ENCODE data around the gene SEC61A2. TPM values are rescaled to one million over a fixed set of nuclear protein-coding genes. Genes with fewer than 3 reads are reported as not detected.
"Not testable (repeated sequence)": the region's sequence is repeated elsewhere in the genome, so short reads cannot be mapped to it uniquely, and the experiment has no call there.

The SEC61A2 gene
- polyA plus RNA-seq, 1 donor = 10.1 TPM

DNA sequence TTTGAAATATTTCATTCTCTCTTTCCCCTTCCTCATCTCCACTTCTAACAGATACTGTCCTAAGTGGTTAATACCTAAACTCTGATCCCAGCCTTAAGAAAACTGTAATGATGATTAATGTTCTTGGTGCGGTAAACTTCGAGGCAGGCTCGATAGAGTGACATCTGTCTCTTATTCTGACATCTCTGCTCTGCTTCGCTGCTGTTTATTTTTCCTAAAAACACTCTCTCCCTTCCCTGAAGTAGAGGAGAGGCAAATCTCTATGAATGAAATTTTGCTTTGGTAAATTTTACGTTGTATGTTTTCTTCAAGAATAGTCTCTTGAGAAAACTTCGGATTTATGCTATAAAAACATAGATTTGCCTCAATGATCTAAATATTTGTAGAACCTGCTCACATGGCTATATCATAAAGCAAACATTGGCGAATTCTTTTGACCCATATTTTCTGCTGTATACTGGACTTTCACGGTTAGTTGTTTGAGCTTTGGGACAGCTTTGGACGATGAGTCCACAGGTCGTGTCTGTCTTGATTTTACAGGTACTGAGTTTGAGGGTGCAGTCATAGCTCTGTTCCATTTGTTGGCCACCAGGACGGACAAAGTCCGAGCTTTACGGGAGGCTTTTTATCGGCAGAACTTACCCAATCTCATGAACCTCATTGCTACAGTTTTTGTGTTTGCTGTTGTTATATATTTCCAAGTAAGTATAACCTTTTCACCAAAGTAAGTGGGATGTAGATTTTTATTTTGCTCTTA lies 27.1 kb downstream of the SEC61A2 start:
- Histone ChIP-seq H3K4me1 (ENCODE audit: control insufficient read depth, insufficient read depth, low read length) (no peaks in the 10 kb centered on the region), H3K4me3 (ENCODE audit: low read length) (no peak overlapping the region), H3K27ac (ENCODE audit: low read length) (no peak overlapping the region), H3K36me3 (ENCODE audit: control insufficient read depth, insufficient read depth, low read length) (peaks cover 24% of the 10 kb centered on the region), H3K9me3 (ENCODE audit: control insufficient read depth, low read depth, low read length) (no peaks in the 10 kb centered on the region), H3K27me3 (ENCODE audit: control insufficient read depth, insufficient read depth, low read length) (no peaks in the 10 kb centered on the region)
- 50% methylated on average over 2 of the region's 14 CpGs for WGBS (ENCODE audit: insufficient coverage, low lambda C conversion rate)
- peak; percentile 51 to 55 for DNase-seq

DNA sequence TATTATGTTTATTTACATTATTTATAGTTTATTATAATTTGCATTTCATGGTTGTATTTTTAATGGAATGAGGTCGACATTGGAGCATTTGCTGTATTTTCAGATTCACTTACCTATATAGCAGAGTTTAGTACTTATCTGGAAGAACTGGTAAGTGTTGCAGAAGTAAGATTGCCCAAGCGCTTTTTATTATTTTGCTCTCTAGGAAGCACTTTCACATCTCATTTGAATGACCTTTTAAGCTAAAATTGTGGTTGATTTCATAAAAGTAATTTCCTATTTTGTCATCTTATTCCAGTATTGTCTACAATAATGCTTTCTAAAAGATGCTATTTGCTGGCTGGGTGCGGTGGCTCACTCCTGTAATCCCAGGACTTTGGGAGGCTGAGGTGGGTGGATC lies 28.6 kb downstream of the SEC61A2 start:
- Histone ChIP-seq H3K4me1 (ENCODE audit: control insufficient read depth, insufficient read depth, low read length) (no peaks in the 10 kb centered on the region), H3K4me3 (ENCODE audit: low read length) (no peak overlapping the region), H3K27me3 (ENCODE audit: control insufficient read depth, insufficient read depth, low read length) (no peaks in the 10 kb centered on the region), H3K27ac (ENCODE audit: low read length) (no peak overlapping the region), H3K9me3 (ENCODE audit: control insufficient read depth, low read depth, low read length) (no peaks in the 10 kb centered on the region), H3K36me3 (ENCODE audit: control insufficient read depth, insufficient read depth, low read length) (peaks cover 35% of the 10 kb centered on the region)
- 93% methylated on average over 2 of the region's 3 CpGs for WGBS (ENCODE audit: insufficient coverage, low lambda C conversion rate)
- DNase-seq = no peak

DNA sequence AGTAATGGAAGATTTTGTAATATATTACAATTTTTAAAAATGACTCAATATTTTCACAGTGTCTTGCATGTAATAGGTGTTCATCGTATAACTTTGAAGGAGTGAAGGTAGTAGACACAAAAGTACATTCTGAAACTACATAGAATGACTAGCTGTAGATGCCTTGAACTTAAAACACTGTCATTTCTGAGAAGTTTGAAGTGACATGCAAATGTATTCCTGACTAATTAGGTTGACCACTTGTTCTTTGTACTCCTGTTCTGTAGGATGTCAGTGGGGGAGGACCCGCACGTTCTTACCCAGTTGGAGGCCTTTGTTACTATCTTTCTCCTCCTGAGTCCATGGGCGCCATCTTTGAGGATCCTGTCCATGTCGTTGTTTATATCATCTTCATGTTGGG lies 31.2 kb downstream of the SEC61A2 start:
- 100% methylated on average over 2 of the region's 5 CpGs for WGBS (ENCODE audit: insufficient coverage, low lambda C conversion rate)
- peaks cover 46% of the 10 kb centered on the region for H3K36me3 ChIP-seq (ENCODE audit: control insufficient read depth, insufficient read depth, low read length)

DNA sequence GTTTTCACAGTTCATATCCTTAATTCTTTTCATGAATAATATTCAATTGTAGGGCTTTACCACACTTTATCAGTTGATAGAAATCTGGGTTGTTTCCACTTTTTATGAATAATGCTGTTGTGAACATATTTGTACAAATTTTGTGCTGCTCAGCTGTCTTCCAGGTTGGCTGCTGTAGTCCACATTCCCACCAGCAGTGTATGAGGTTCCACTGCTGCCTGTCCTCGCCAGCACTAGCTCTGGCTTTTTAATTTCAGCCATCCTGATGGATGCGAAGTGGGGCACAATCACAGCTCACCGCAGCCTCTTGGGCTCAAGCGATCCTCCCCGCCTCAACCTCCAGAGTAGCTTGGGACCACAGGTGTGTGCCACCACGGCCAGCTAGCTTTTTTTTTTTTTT lies 33.5 kb downstream of the SEC61A2 start:
- Histone ChIP-seq H3K36me3 (ENCODE audit: control insufficient read depth, insufficient read depth, low read length) (peaks cover 58% of the 10 kb centered on the region), H3K27me3 (ENCODE audit: control insufficient read depth, insufficient read depth, low read length) (no peaks in the 10 kb centered on the region), H3K4me3 (ENCODE audit: low read length) (no peak overlapping the region), H3K9me3 (ENCODE audit: control insufficient read depth, low read depth, low read length) (no peaks in the 10 kb centered on the region), H3K27ac (ENCODE audit: low read length) (no peak overlapping the region), H3K4me1 (ENCODE audit: control insufficient read depth, insufficient read depth, low read length) (no peaks in the 10 kb centered on the region)
- no peak for DNase-seq
- WGBS (ENCODE audit: insufficient coverage, low lambda C conversion rate) = no CpG with 5 or more reads among the region's 6 CpGs

More for the DNA sequence above, 31.2 kb downstream of the SEC61A2 start:
- no peaks in the 10 kb centered on the region for H3K9me3 ChIP-seq (ENCODE audit: control insufficient read depth, low read depth, low read length)
- no peak overlapping the region for H3K4me3 ChIP-seq (ENCODE audit: low read length)
- no peaks in the 10 kb centered on the region for H3K4me1 ChIP-seq (ENCODE audit: control insufficient read depth, insufficient read depth, low read length)
- H3K27me3 ChIP-seq (ENCODE audit: control insufficient read depth, insufficient read depth, low read length) = no peaks in the 10 kb centered on the region
- H3K27ac ChIP-seq (ENCODE audit: low read length) = no peak overlapping the region
- no peak for DNase-seq

DNA sequence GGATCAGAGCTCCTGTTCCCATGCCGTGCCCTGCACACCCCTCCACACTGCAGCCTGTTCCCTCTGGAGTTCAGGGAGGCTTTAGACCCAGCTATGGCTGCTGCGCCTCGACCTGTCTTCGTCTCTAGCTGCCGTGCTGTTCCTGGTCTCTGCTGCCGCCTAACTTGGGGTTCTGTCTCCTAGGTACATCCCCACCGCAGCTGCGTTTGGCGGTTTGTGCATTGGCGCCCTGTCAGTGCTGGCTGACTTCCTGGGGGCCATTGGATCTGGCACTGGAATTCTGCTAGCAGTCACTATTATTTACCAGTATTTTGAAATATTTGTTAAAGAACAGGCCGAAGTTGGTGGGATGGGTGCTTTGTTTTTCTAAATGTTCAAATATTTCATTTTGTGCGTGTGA lies 34.6 kb downstream of the SEC61A2 start:
- Histone ChIP-seq H3K27me3 (ENCODE audit: control insufficient read depth, insufficient read depth, low read length) (no peaks in the 10 kb centered on the region), H3K36me3 (ENCODE audit: control insufficient read depth, insufficient read depth, low read length) (peaks cover 59% of the 10 kb centered on the region), H3K9me3 (ENCODE audit: control insufficient read depth, low read depth, low read length) (no peaks in the 10 kb centered on the region), H3K27ac (ENCODE audit: low read length) (no peak overlapping the region), H3K4me3 (ENCODE audit: low read length) (no peak overlapping the region), H3K4me1 (ENCODE audit: control insufficient read depth, insufficient read depth, low read length) (no peaks in the 10 kb centered on the region)
- WGBS (ENCODE audit: insufficient coverage, low lambda C conversion rate) = 83% methylated on average over 1 of the region's 12 CpGs
- no peak for DNase-seq

DNA sequence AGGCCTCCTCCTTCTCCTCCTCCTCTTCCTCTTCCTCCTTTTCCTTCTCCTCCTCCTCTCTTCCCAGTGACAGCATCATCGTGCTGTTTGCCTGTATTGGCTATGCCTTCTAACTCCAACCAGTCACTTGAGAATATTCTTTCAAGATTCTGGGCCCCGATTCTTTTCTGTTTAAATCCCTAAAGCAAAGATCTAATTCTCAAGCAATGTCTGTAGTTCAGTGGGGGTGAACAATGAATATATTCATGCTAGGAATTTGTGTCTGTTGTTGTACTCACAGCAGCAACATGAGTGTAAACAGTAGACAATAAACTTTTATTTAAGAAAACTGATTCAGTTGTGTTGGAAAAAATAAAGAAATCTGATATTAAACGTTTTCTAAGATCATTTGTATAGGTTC lies 35.6 kb downstream of the SEC61A2 start:
- no peak for DNase-seq
- no peaks in the 10 kb centered on the region for H3K4me1 ChIP-seq (ENCODE audit: control insufficient read depth, insufficient read depth, low read length)
- H3K9me3 ChIP-seq (ENCODE audit: control insufficient read depth, low read depth, low read length) = no peaks in the 10 kb centered on the region
- 63% methylated on average over 2 of the region's 3 CpGs for WGBS (ENCODE audit: insufficient coverage, low lambda C conversion rate)
- H3K27ac ChIP-seq (ENCODE audit: low read length) = no peak overlapping the region
- H3K27me3 ChIP-seq (ENCODE audit: control insufficient read depth, insufficient read depth, low read length) = no peaks in the 10 kb centered on the region
- H3K36me3 ChIP-seq (ENCODE audit: control insufficient read depth, insufficient read depth, low read length) = peaks cover 68% of the 10 kb centered on the region
- H3K4me3 ChIP-seq (ENCODE audit: low read length) = no peak overlapping the region

DNA sequence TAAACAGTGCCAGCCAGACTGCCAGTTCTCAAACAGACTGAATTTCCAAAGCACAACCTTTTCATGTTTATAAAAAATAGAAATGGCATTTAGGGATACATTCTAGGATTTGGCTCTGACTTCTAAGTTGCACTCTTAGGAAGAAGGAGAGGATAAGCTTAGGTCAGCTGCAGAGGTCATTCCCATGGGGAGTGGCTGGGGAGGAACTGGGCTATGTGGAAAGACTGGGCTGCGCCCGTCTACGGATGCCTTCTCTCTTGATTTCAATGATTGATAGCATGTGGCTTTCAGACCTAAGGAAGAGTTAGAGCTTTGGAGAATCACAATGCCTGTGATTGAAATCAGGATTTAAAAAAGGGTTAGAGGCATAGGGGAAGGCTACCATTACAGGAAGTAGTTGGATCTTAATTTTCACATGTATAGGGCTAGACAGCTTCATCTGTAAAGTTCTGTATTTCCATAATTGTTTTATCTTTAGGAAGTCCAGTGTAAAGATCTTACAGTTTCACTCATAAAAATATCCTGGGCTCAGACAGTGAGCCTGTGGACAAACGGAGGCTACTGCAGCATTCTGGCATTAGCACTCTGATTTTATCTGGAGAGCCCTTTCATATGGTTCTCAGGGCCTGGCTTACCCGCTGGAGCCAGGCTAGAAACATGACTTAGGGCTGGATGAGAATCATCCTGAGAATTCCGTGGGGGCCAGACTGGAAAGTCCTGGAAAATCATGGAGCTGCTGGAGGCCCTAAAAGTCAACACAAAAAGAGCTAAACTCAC lies 36.7 kb downstream of the SEC61A2 start:
- Histone ChIP-seq H3K27me3 (ENCODE audit: control insufficient read depth, insufficient read depth, low read length) (no peaks in the 10 kb centered on the region), H3K4me1 (ENCODE audit: control insufficient read depth, insufficient read depth, low read length) (no peaks in the 10 kb centered on the region), H3K27ac (ENCODE audit: low read length) (no peak overlapping the region), H3K9me3 (ENCODE audit: control insufficient read depth, low read depth, low read length) (no peaks in the 10 kb centered on the region), H3K36me3 (ENCODE audit: control insufficient read depth, insufficient read depth, low read length) (peaks cover 69% of the 10 kb centered on the region), H3K4me3 (ENCODE audit: low read length) (no peak overlapping the region)
- WGBS (ENCODE audit: insufficient coverage, low lambda C conversion rate) = no CpG with 5 or more reads among the region's 6 CpGs
- no peak for DNase-seq

DNA sequence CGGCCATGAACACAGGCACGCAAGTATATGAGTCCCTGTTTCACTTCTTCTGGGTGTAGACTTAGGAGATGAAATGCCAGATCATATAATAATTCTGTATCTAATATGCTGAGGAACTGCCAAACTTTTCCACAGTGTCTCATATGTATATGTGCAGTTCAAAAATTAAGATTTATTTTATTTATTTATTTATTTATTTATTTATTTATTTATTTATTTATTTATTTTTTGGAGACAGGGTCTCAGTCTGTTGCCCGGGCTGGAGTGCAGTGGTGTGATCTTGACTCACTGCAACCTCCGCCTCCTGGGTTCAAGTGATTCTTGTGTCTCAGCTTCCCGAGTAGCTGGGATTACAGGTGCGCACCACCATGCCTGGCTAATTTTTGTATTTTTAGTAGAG lies 42.0 kb downstream of the SEC61A2 start:
- H3K36me3 ChIP-seq (ENCODE audit: control insufficient read depth, insufficient read depth, low read length) = peaks cover 69% of the 10 kb centered on the region
- H3K4me3 ChIP-seq (ENCODE audit: low read length); DNase-seq; H3K9me3 ChIP-seq (ENCODE audit: control insufficient read depth, low read depth, low read length); H3K27ac ChIP-seq (ENCODE audit: low read length); H3K27me3 ChIP-seq (ENCODE audit: control insufficient read depth, insufficient read depth, low read length); H3K4me1 ChIP-seq (ENCODE audit: control insufficient read depth, insufficient read depth, low read length): not testable (repeated sequence)
- no CpG with 5 or more reads among the region's 6 CpGs for WGBS (ENCODE audit: insufficient coverage, low lambda C conversion rate)

DNA sequence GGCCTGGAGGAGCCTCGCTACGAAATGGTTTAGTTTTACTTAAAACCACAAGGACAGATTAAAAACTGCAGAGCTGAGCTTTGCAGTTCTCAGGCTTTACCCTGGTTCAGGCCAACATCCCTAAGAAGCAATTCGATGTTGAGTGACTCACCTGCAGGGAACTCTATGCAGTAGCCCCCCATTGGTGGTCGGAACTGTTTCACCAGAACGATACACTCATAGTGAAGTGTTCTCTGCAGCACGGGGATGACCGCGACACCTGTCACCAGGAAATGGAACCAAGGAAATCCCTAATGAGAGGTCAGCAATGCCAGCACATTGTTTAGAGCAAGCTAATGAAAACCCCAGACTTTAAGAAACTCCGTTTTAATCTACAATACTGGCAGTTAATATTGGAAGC lies 48.2 kb downstream of the SEC61A2 start:
- no peak overlapping the region for H3K27ac ChIP-seq (ENCODE audit: low read length)
- no peaks in the 10 kb centered on the region for H3K9me3 ChIP-seq (ENCODE audit: control insufficient read depth, low read depth, low read length)
- no peak for DNase-seq
- peaks cover 59% of the 10 kb centered on the region for H3K36me3 ChIP-seq (ENCODE audit: control insufficient read depth, insufficient read depth, low read length)
- H3K27me3 ChIP-seq (ENCODE audit: control insufficient read depth, insufficient read depth, low read length) = no peaks in the 10 kb centered on the region
- no CpG with 5 or more reads among the region's 9 CpGs for WGBS (ENCODE audit: insufficient coverage, low lambda C conversion rate)
- H3K4me3 ChIP-seq (ENCODE audit: low read length) = no peak overlapping the region
- H3K4me1 ChIP-seq (ENCODE audit: control insufficient read depth, insufficient read depth, low read length) = no peaks in the 10 kb centered on the region

DNA sequence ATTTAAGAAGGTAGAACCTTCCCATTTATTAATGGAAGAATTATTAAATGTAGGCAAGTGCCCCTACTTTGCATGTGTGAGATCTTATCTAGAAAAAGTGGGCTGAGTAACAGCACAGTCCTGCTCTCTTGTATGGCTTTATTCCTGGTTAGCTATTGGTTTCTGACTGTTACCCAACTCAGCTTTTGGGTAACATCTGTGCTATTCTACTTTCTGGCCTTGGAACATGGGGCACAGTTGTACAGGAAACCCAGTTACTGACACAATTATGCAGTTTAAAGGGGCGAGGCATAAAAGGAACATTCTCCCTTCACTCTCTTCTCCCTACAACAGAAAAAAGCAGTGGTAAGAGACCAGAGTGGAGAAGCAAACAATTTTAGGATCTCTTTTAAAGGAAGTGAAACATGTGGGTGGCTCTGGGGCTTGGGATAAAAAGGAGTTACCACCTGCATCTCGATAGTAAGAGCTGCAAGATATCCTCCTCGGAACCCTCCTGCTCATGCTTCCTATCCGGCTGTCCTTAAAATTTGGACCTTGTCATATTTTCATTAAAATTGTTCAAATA lies 50.2 kb downstream of the SEC61A2 start:
- no peaks in the 10 kb centered on the region for H3K9me3 ChIP-seq (ENCODE audit: control insufficient read depth, low read depth, low read length)
- no peaks in the 10 kb centered on the region for H3K27me3 ChIP-seq (ENCODE audit: control insufficient read depth, insufficient read depth, low read length)
- DNase-seq = no peak
- H3K4me3 ChIP-seq (ENCODE audit: low read length) = no peak overlapping the region
- H3K4me1 ChIP-seq (ENCODE audit: control insufficient read depth, insufficient read depth, low read length) = no peaks in the 10 kb centered on the region
- no peak overlapping the region for H3K27ac ChIP-seq (ENCODE audit: low read length)
- peaks cover 48% of the 10 kb centered on the region for H3K36me3 ChIP-seq (ENCODE audit: control insufficient read depth, insufficient read depth, low read length)
- 93% methylated on average over 3 of the region's 4 CpGs for WGBS (ENCODE audit: insufficient coverage, low lambda C conversion rate)
